ENCODE results near the gene ZNF600. TPM values are rescaled to one million over a fixed set of nuclear protein-coding genes. Genes with fewer than 3 reads are reported as not detected.
A peak's percentile ranks its signal among the peaks of the same experiment; 100 is the strongest.
"Not testable (repeated sequence)": the region's sequence is repeated elsewhere in the genome, so short reads cannot be mapped to it uniquely, and the experiment has no call there.

ZNF600 gene
- total RNA-seq, 2 experiments from 2014 or later: 18.2 to 20.5 TPM

- ATAC-seq (no peak), DNase-seq (no peak)
- ChIA-PET CTCF (no interaction called here), POLR2A (no interaction called here)
- Mint-ChIP-seq H3K9me3 (ENCODE audit: insufficient read depth) (peaks cover 13% of the 10 kb centered on the region), H3K27ac (peak overlapping the region; percentile 88), H3K4me1 (ENCODE audit: low read depth) (peaks cover 31% of the 10 kb centered on the region), H3K27me3 (ENCODE audit: low read depth) (no peaks in the 10 kb centered on the region), H3K36me3 (ENCODE audit: low read depth) (peaks cover 49% of the 10 kb centered on the region), H3K4me3 (peak overlapping the region; percentile 92)
Measured at GRCh38 chr19:52786078-52786463, 520 bp downstream of the ZNF600 start.

- H3K27ac Mint-ChIP-seq: peak overlapping the region; percentile 88
- ATAC-seq (no peak), DNase-seq (no peak)
- ChIA-PET POLR2A (no interaction called here), CTCF (no interaction called here)
- H3K27me3 Mint-ChIP-seq (ENCODE audit: low read depth): no peaks in the 10 kb centered on the region
- peaks cover 30% of the 10 kb centered on the region for H3K4me1 Mint-ChIP-seq (ENCODE audit: low read depth)
- peak overlapping the region; percentile 92 for H3K4me3 Mint-ChIP-seq
- H3K9me3 Mint-ChIP-seq (ENCODE audit: insufficient read depth): peaks cover 11% of the 10 kb centered on the region
- H3K36me3 Mint-ChIP-seq (ENCODE audit: low read depth): peaks cover 54% of the 10 kb centered on the region
Measured at GRCh38 chr19:52785506-52785905, 1.1 kb downstream of the ZNF600 start.

- H3K27ac Mint-ChIP-seq; DNase-seq; H3K27me3 Mint-ChIP-seq (ENCODE audit: low read depth); ATAC-seq; POLR2A ChIA-PET; H3K4me3 Mint-ChIP-seq; CTCF ChIA-PET: not testable (repeated sequence)
- H3K4me1 Mint-ChIP-seq (ENCODE audit: low read depth): peaks cover 50% of the 10 kb centered on the region
- H3K9me3 Mint-ChIP-seq (ENCODE audit: insufficient read depth): peaks cover 16% of the 10 kb centered on the region
- H3K36me3 Mint-ChIP-seq (ENCODE audit: low read depth): peaks cover 73% of the 10 kb centered on the region
Measured at GRCh38 chr19:52782864-52783263, 3.7 kb downstream of the ZNF600 start.

GRCh38 chr19:52778811-52779210 lies 7.8 kb downstream of the ZNF600 start:
- peaks cover 24% of the 10 kb centered on the region for H3K9me3 Mint-ChIP-seq (ENCODE audit: insufficient read depth)
- peaks cover 25% of the 10 kb centered on the region for H3K4me1 Mint-ChIP-seq (ENCODE audit: low read depth)
- ATAC-seq: peak; percentile 44
- CTCF ChIA-PET: no interaction called here
- peaks cover 87% of the 10 kb centered on the region for H3K36me3 Mint-ChIP-seq (ENCODE audit: low read depth)
- no peak overlapping the region for H3K4me3 Mint-ChIP-seq
- POLR2A ChIA-PET: interaction anchor here (0.5 kb wide), 1 partner anchor 220 kb away, joined by 3 read pairs; no protein-coding TSS in a partner anchor
- peak; percentile 36 for DNase-seq
- peak overlapping the region; percentile 37 for H3K27ac Mint-ChIP-seq
- no peaks in the 10 kb centered on the region for H3K27me3 Mint-ChIP-seq (ENCODE audit: low read depth)

- peaks cover 46% of the 10 kb centered on the region for H3K9me3 Mint-ChIP-seq (ENCODE audit: insufficient read depth)
- ATAC-seq; DNase-seq; H3K4me1 Mint-ChIP-seq (ENCODE audit: low read depth); H3K4me3 Mint-ChIP-seq; H3K27me3 Mint-ChIP-seq (ENCODE audit: low read depth); CTCF ChIA-PET; POLR2A ChIA-PET; H3K27ac Mint-ChIP-seq; H3K36me3 Mint-ChIP-seq (ENCODE audit: low read depth): not testable (repeated sequence)
Measured at GRCh38 chr19:52756447-52756846, 30.1 kb downstream of the ZNF600 start.

- Mint-ChIP-seq H3K27me3 (ENCODE audit: low read depth) (no peaks in the 10 kb centered on the region), H3K9me3 (ENCODE audit: insufficient read depth) (peaks cover 6% of the 10 kb centered on the region), H3K4me3 (no peak overlapping the region), H3K36me3 (ENCODE audit: low read depth) (peaks cover 5% of the 10 kb centered on the region), H3K4me1 (ENCODE audit: low read depth) (peaks cover 9% of the 10 kb centered on the region), H3K27ac (no peak overlapping the region)
- POLR2A ChIA-PET: no interaction called here
- CTCF ChIA-PET: interaction anchor here (0.9 kb wide), 1 partner anchor 21 kb away, joined by 3 read pairs; no protein-coding TSS in a partner anchor
- ATAC-seq: no peak
- no peak for DNase-seq
Measured at GRCh38 chr19:52749780-52750179, 36.8 kb downstream of the ZNF600 start.

GRCh38 chr19:52748336-52748950 lies 38.1 kb downstream of the ZNF600 start:
- Mint-ChIP-seq H3K4me1 (ENCODE audit: low read depth) (peaks cover 14% of the 10 kb centered on the region), H3K27ac (no peak overlapping the region), H3K36me3 (ENCODE audit: low read depth) (peaks cover 3% of the 10 kb centered on the region), H3K27me3 (ENCODE audit: low read depth) (no peaks in the 10 kb centered on the region), H3K9me3 (ENCODE audit: insufficient read depth) (peaks cover 5% of the 10 kb centered on the region), H3K4me3 (no peak overlapping the region)
- no peak for ATAC-seq
- POLR2A ChIA-PET: no interaction called here
- CTCF ChIA-PET: no interaction called here
- no peak for DNase-seq

GRCh38 chr19:52745919-52746318 lies 40.7 kb downstream of the ZNF600 start:
- H3K4me1 Mint-ChIP-seq (ENCODE audit: low read depth): peaks cover 38% of the 10 kb centered on the region
- CTCF ChIA-PET; H3K9me3 Mint-ChIP-seq (ENCODE audit: insufficient read depth); H3K27me3 Mint-ChIP-seq (ENCODE audit: low read depth); ATAC-seq; H3K36me3 Mint-ChIP-seq (ENCODE audit: low read depth); H3K4me3 Mint-ChIP-seq; DNase-seq; H3K27ac Mint-ChIP-seq: not testable (repeated sequence)
- POLR2A ChIA-PET: interaction anchor here (0.7 kb wide), 1 partner anchor 30 kb away, joined by 3 read pairs; no protein-coding TSS in a partner anchor

GRCh38 chr19:52743091-52743490 lies 43.5 kb downstream of the ZNF600 start:
- ChIA-PET CTCF (interaction anchor here (0.5 kb wide), 1 partner anchor 490 kb away, joined by 3 read pairs; no protein-coding TSS in a partner anchor), POLR2A (no interaction called here)
- Mint-ChIP-seq H3K27me3 (ENCODE audit: low read depth) (peaks cover 2% of the 10 kb centered on the region), H3K27ac (no peak overlapping the region), H3K9me3 (ENCODE audit: insufficient read depth) (peaks cover 24% of the 10 kb centered on the region), H3K4me3 (no peak overlapping the region), H3K4me1 (ENCODE audit: low read depth) (peaks cover 38% of the 10 kb centered on the region), H3K36me3 (ENCODE audit: low read depth) (peaks cover 12% of the 10 kb centered on the region)
- DNase-seq: no peak
- peak; percentile 19 for ATAC-seq

GRCh38 chr19:52742516-52742915 lies 44.1 kb downstream of the ZNF600 start:
- ChIA-PET POLR2A (no interaction called here), CTCF (no interaction called here)
- ATAC-seq (peak; percentile 42), DNase-seq (peak; percentile 31)
- Mint-ChIP-seq H3K27ac (peak overlapping the region; percentile 8), H3K9me3 (ENCODE audit: insufficient read depth) (peaks cover 24% of the 10 kb centered on the region), H3K4me1 (ENCODE audit: low read depth) (peaks cover 38% of the 10 kb centered on the region), H3K36me3 (ENCODE audit: low read depth) (peaks cover 12% of the 10 kb centered on the region), H3K27me3 (ENCODE audit: low read depth) (peaks cover 2% of the 10 kb centered on the region), H3K4me3 (no peak overlapping the region)

GRCh38 chr19:52741951-52742485 lies 44.6 kb downstream of the ZNF600 start:
- ChIA-PET CTCF (no interaction called here), POLR2A (no interaction called here)
- ATAC-seq (no peak), DNase-seq (no peak)
- Mint-ChIP-seq H3K27ac (peak overlapping the region; percentile 21), H3K9me3 (ENCODE audit: insufficient read depth) (peaks cover 28% of the 10 kb centered on the region), H3K4me3 (no peak overlapping the region), H3K27me3 (ENCODE audit: low read depth) (peaks cover 2% of the 10 kb centered on the region), H3K36me3 (ENCODE audit: low read depth) (peaks cover 15% of the 10 kb centered on the region), H3K4me1 (ENCODE audit: low read depth) (peaks cover 38% of the 10 kb centered on the region)

GRCh38 chr19:52741371-52741770 lies 45.2 kb downstream of the ZNF600 start:
- Mint-ChIP-seq H3K9me3 (ENCODE audit: insufficient read depth) (peaks cover 31% of the 10 kb centered on the region), H3K36me3 (ENCODE audit: low read depth) (peaks cover 17% of the 10 kb centered on the region), H3K4me1 (ENCODE audit: low read depth) (peaks cover 37% of the 10 kb centered on the region)
- H3K27me3 Mint-ChIP-seq (ENCODE audit: low read depth); POLR2A ChIA-PET; H3K27ac Mint-ChIP-seq; H3K4me3 Mint-ChIP-seq; CTCF ChIA-PET; DNase-seq; ATAC-seq: not testable (repeated sequence)
